HepG2 (cell line): Measurements from ENCODE around the gene CACNA1C. TPM values are rescaled to one million over a fixed set of nuclear protein-coding genes. Genes with fewer than 3 reads are reported as not detected.

Experiments
- ATAC-seq: fragments of 200-7000 bp; cut with Tn5 transposase; 3 replicates; pipeline ENCODE4 v1.9.1; 2020; ENCODE audit warnings: mild to moderate bottlenecking, moderate library complexity
- BruUV-seq: library from RNA; stranded (reverse); fragments of 400-500 nt; replicated peaks from 2 replicates; lab custom pipeline; 2021; lab: Mats Ljungman, UMichigan
- CTCF ChIA-PET: fragments of 300-600 bp; formaldehyde crosslinking; extraction: SDS; loops from one replicate; lab custom pipeline; 2021; ENCODE audit warnings: low total read pairs, inconsistent platforms, low intra/inter-chr PET ratio; lab: Yijun Ruan, JAX
- POLR2A ChIA-PET: fragments of 350-600 bp; sonication (Branson Sonifier 250); formaldehyde crosslinking; loops from one replicate; lab custom pipeline; 2020; ENCODE audit warnings: antibody characterized with exemption, inconsistent platforms; lab: Yijun Ruan, JAX
- DNase-seq: peaks from one replicate; pipeline ENCODE4 v3.0.0-alpha.2; 2015; ENCODE audit warnings: low spot score
- FAIRE-seq: peaks from 3 replicates; lab custom pipeline; 2011; peaks lifted over from hg19 to GRCh38; lab: Jason Lieb, UNC
- H2AFZ ChIP-seq: one replicate; pipeline ENCODE4 v1.6.1; 2011; ENCODE audit warnings: low read length, inconsistent platforms
- H3K27ac ChIP-seq: fragments of 300-600 bp; 3 replicates; pipeline ENCODE4 v1.8.0; 2011; ENCODE audit warnings: mixed run types, mild to moderate bottlenecking, mixed read lengths, low read length, inconsistent platforms; ENCODE audit not compliant: insufficient read depth; ENCODE audit errors: extremely low read length
- H3K27me3 ChIP-seq, 2 experiments: fragments of 200-600 bp in 1 of 2; 2 replicates in 1 of 2; 3 replicates in 1 of 2; pipeline versions ENCODE4 v1.6.0 to v1.8.0; 2011; ENCODE audit warnings: low read length in 2 of 2, mild to moderate bottlenecking in 2 of 2, moderate library complexity in 2 of 2, inconsistent platforms in 1 of 2; ENCODE audit not compliant: insufficient read depth in 2 of 2, control insufficient read depth in 1 of 2
- H3K36me3 ChIP-seq, 2 experiments: fragments of 200-600 bp in 1 of 2; replicated peaks in 1 of 2; 2 replicates in 1 of 2; 3 replicates in 1 of 2; pipeline versions ENCODE4 v1.5.1 to v1.8.0; 2011; ENCODE audit warnings: low read length in 2 of 2, inconsistent platforms in 1 of 2; ENCODE audit not compliant: insufficient read depth in 2 of 2, control insufficient read depth in 1 of 2
- H3K4me1 ChIP-seq: 2 replicates; pipeline ENCODE4 v1.5.1; 2012; ENCODE audit warnings: low read length, inconsistent platforms; ENCODE audit not compliant: insufficient read depth
- H3K4me2 ChIP-seq: 2 replicates; pipeline ENCODE4 v1.6.0; 2011; ENCODE audit warnings: low read depth, low read length, inconsistent platforms
- H3K4me3 ChIP-seq, 3 experiments: fragments of 200-600 bp in 1 of 3; sonication (generic), shearing (Covaris generic) in 1 of 3; replicated peaks in 1 of 3; 2 replicates each; pipeline ENCODE4 v1.5.1; 2011 to 2016; ENCODE audit warnings: low read length in 3 of 3, inconsistent platforms in 2 of 3, low read depth in 2 of 3, mild to moderate bottlenecking in 2 of 3, control low read depth in 1 of 3, mixed read lengths in 1 of 3; ENCODE audit not compliant: insufficient read depth in 1 of 3
- H3K79me2 ChIP-seq: one replicate; pipeline ENCODE4 v1.6.1; 2011; ENCODE audit warnings: low read length, inconsistent platforms; ENCODE audit not compliant: insufficient read depth
- H3K9ac ChIP-seq: 2 replicates; pipeline ENCODE4 v1.6.0; 2011; ENCODE audit warnings: mild to moderate bottlenecking, low read depth, low read length, inconsistent platforms; ENCODE audit not compliant: insufficient read depth
- H3K9me3 ChIP-seq: 2 replicates; pipeline ENCODE4 v1.5.1; 2012; ENCODE audit warnings: mild to moderate bottlenecking, low read length
- H4K20me1 ChIP-seq: 2 replicates; pipeline ENCODE4 v1.6.0; 2011; ENCODE audit warnings: inconsistent platforms, mild to moderate bottlenecking, low read length, moderate library complexity; ENCODE audit not compliant: insufficient read depth
- ARHGAP35 ChIP-seq: sonication (generic); formaldehyde crosslinking; IDR thresholded peaks from 2 replicates; pipeline ENCODE4 v1.9.0; 2022; ENCODE audit warnings: mild to moderate bottlenecking, inconsistent platforms, moderate library complexity, missing genetic modification reagents, borderline replicate concordance
- ESRRA ChIP-seq: sonication (generic); formaldehyde crosslinking; IDR thresholded peaks from 2 replicates; pipeline ENCODE4 v1.5.1; 2020; ENCODE audit warnings: mild to moderate bottlenecking, low read depth, missing genetic modification reagents
- MATR3 ChIP-seq: sonication (generic); formaldehyde crosslinking; IDR thresholded peaks from 2 replicates; pipeline ENCODE4 v1.4.0; 2020; ENCODE audit warnings: missing genetic modification reagents
- PLRG1 ChIP-seq: fragments of 450-650 bp; conservative IDR thresholded peaks from 2 replicates; pipeline ENCODE4 v1.6.1; 2016
- RARA ChIP-seq: IDR thresholded peaks from 2 replicates; pipeline ENCODE4 v1.6.1; 2016; ENCODE audit warnings: missing genetic modification reagents, missing compliant biosample characterization
- TBL1XR1 ChIP-seq: fragments of 150-350 bp; IDR thresholded peaks from 2 replicates; pipeline ENCODE4 v1.6.1; 2014; ENCODE audit warnings: borderline replicate concordance, low read length; ENCODE audit not compliant: partially characterized antibody
- TCF7 ChIP-seq: sonication (generic); IDR thresholded peaks from 2 replicates; pipeline ENCODE4 v1.6.1; 2016; ENCODE audit warnings: antibody characterized with exemption, low read depth
- ZNF326 ChIP-seq: sonication (generic); formaldehyde crosslinking; IDR thresholded peaks from 2 replicates; pipeline ENCODE4 v1.4.0; 2020; ENCODE audit warnings: missing genetic modification reagents, borderline replicate concordance
- ZNF362 ChIP-seq: sonication (generic); formaldehyde crosslinking; IDR thresholded peaks from 2 replicates; pipeline ENCODE4 v1.4.0; 2020; ENCODE audit warnings: missing genetic modification reagents, mild to moderate bottlenecking, borderline replicate concordance
- ZNF556 ChIP-seq: sonication (generic); formaldehyde crosslinking; IDR thresholded peaks from 2 replicates; pipeline ENCODE4 v1.4.0; 2020; ENCODE audit warnings: mild to moderate bottlenecking, missing genetic modification reagents, borderline replicate concordance
- ZNF629 ChIP-seq: sonication (generic); formaldehyde crosslinking; conservative IDR thresholded peaks from 2 replicates; pipeline ENCODE4 v1.5.0; 2020; ENCODE audit warnings: missing genetic modification reagents
- ZNF687 ChIP-seq: sonication (generic); formaldehyde crosslinking; IDR thresholded peaks from 2 replicates; pipeline ENCODE4 v1.5.1; 2020; ENCODE audit warnings: mild to moderate bottlenecking, missing genetic modification reagents, moderate library complexity
- ZNF761 ChIP-seq: sonication (generic); formaldehyde crosslinking; conservative IDR thresholded peaks from 2 replicates; pipeline ENCODE4 v1.4.0; 2020; ENCODE audit warnings: mild to moderate bottlenecking, missing genetic modification reagents
- WGBS: methylation state at CpG from one replicate; pipeline ENCODE4 v1.1.6; 2017; ENCODE audit warnings: low lambda C conversion rate; 5-methylcytosine and 5-hydroxymethylcytosine counted together
- in situ Hi-C: cut with HindIII; loops from 2 replicates; pipeline ENCODE4 v1.10.0; 2017; ENCODE audit warnings: low pct_unique_long_range_greater_than_20kb; ENCODE audit not compliant: extremely low pct_ligation_motif_present
- intact Hi-C: fragments of 100-400 bp; cut with micrococcal nuclease; formaldehyde crosslinking; loops from one replicate; pipeline ENCODE4 v1.10.0; 2022; ENCODE audit not compliant: unreplicated experiment
- polyA plus RNA-seq, 8 experiments: library from polyadenylated mRNA; depleted of rRNA in 3 of 8; stranded (reverse) in 7 of 8; unstranded in 1 of 8; fragments of >200 nt; fragmentation: Illumina TruSeq in 4 of 8; extraction: Trizol in 4 of 8; gene quantifications; 2 replicates each; pipeline versions ENCODE4 v1.2.1 to v1.2.3, GENCODE V29; 2011 to 2016; ENCODE audit warnings: low read depth in 4 of 8, missing spikeins in 1 of 8, mixed read lengths in 1 of 8; ENCODE audit not compliant: insufficient read depth in 1 of 8
- total RNA-seq, 5 experiments: library from RNA; depleted of rRNA; stranded (reverse); fragments of >200 nt; fragmentation: Illumina TruSeq; extraction: Trizol; gene quantifications; 2 replicates each; pipeline ENCODE4 v1.2.3, GENCODE V29; 2016; ENCODE audit warnings: low read depth in 1 of 5

Gene CACNA1C
- total and polyA plus RNA-seq, 2 of the 13 experiments (the other 11 are each of a cell fraction or from before 2014, with no cell fraction given), result not detected

GRCh38 chr12:2710701-2711100 is 657.9 kb downstream of the CACNA1C start:
- Histone ChIP-seq H3K4me3 (no peak overlapping the region), H3K36me3 (no peaks in the 10 kb centered on the region), H3K27ac (no peak overlapping the region), H3K4me2 (no peak overlapping the region), H3K4me1 (no peaks in the 10 kb centered on the region), H2AFZ (no peak overlapping the region), H3K79me2 (no peaks in the 10 kb centered on the region), H4K20me1 (no peaks in the 10 kb centered on the region)
- DNase-seq (no peak), FAIRE-seq (no peak)
- WGBS, result 0% methylated on average over 1 of the region's 1 CpG
- in situ Hi-C loops, result no loop called here
- CTCF ChIA-PET, result no interaction called here
- no peak for TF ChIP-seq TBL1XR1
- no peak for TF ChIP-seq RARA
- no peak for TF ChIP-seq ZNF761 (CRISPR knock-in tag)
- TF ChIP-seq ARHGAP35 (CRISPR knock-in tag), result no peak
- TF ChIP-seq ZNF687 (CRISPR knock-in tag), result no peak
- TF ChIP-seq TCF7, result no peak
- no peak for TF ChIP-seq PLRG1
- no peak for TF ChIP-seq ZNF362 (CRISPR knock-in tag)
- no peak for TF ChIP-seq ZNF556 (CRISPR knock-in tag)
- no peak for TF ChIP-seq ESRRA (CRISPR knock-in tag)
- TF ChIP-seq ZNF326, result no peak
- TF ChIP-seq MATR3 (CRISPR knock-in tag), result no peak
- TF ChIP-seq ZNF629 (CRISPR knock-in tag), result no peak
- TF ChIP-seq, all 625 proteins: peak for 0
- H3K27me3 ChIP-seq, result no peaks in the 10 kb centered on the region
- BruUV-seq, result no TSS peak
- H3K9me3 ChIP-seq, result no peaks in the 10 kb centered on the region
- ATAC-seq, result no peak
- intact Hi-C loops, result no loop called here
- POLR2A ChIA-PET, result no interaction called here
- H3K9ac ChIP-seq, result no peak overlapping the region
